IMR-90 (cell line): ENCODE measurements around the gene WBP2. TPM values are rescaled to one million over a fixed set of nuclear protein-coding genes. Genes with fewer than 3 reads are reported as not detected.

Experiments used
- ATAC-seq: fragments of 200-7000 bp; cut with Tn5 transposase; 2 replicates; pipeline ENCODE4 v1.9.1; 2020; ENCODE audit warnings: low read depth, mild to moderate bottlenecking, moderate library complexity
- BruUV-seq: library from RNA; stranded (reverse); fragments of 400-500 nt; replicated peaks from 2 replicates; lab custom pipeline; 2021; lab: Mats Ljungman, UMichigan
- CTCF ChIA-PET: fragments of 300-600 bp; formaldehyde crosslinking; extraction: SDS; loops from one replicate; lab custom pipeline; 2021; ENCODE audit warnings: antibody characterized with exemption; lab: Yijun Ruan, JAX
- POLR2A ChIA-PET: fragments of 300-600 bp; sonication (Branson Sonifier 250); formaldehyde crosslinking; loops from one replicate; lab custom pipeline; 2022; ENCODE audit warnings: antibody characterized with exemption; ENCODE audit not compliant: unreplicated experiment; lab: Charles Lee
- DNase-seq: peaks from one replicate; pipeline ENCODE4 v3.0.0; 2013
- H2AFZ ChIP-seq: replicated peaks from 2 replicates; pipeline ENCODE3; 2013; ENCODE audit warnings: low read length, mild to moderate bottlenecking; ENCODE audit not compliant: poor library complexity
- H2AK5ac ChIP-seq: 2 replicates; pipeline ENCODE4 v1.6.1; 2013; ENCODE audit warnings: low read depth, low read length, inconsistent platforms
- H2AK9ac ChIP-seq: replicated peaks from 2 replicates; pipeline ENCODE3; 2013; ENCODE audit warnings: mild to moderate bottlenecking, low read depth, low read length, moderate library complexity; ENCODE audit not compliant: poor library complexity
- H2BK120ac ChIP-seq: 2 replicates; pipeline ENCODE4 v1.6.1; 2013; ENCODE audit warnings: low read depth, low read length, inconsistent platforms
- H2BK15ac ChIP-seq: 3 replicates; pipeline ENCODE4 v1.6.1; 2013; ENCODE audit warnings: low read depth, low read length, inconsistent platforms
- H2BK20ac ChIP-seq: 2 replicates; pipeline ENCODE4 v1.6.1; 2013; ENCODE audit warnings: low read depth, mild to moderate bottlenecking, inconsistent platforms, low read length, moderate library complexity
- H2BK5ac ChIP-seq: 2 replicates; pipeline ENCODE4 v1.6.1; 2013; ENCODE audit warnings: mild to moderate bottlenecking, low read depth, low read length, inconsistent platforms; ENCODE audit not compliant: poor library complexity, severe bottlenecking
- H3K14ac ChIP-seq: replicated peaks from 2 replicates; pipeline ENCODE4 v1.6.1; 2013; ENCODE audit warnings: low read depth, low read length, inconsistent platforms
- H3K18ac ChIP-seq: 2 replicates; pipeline ENCODE4 v1.6.1; 2013; ENCODE audit warnings: low read depth, low read length, control low read depth
- H3K23ac ChIP-seq: 2 replicates; pipeline ENCODE4 v1.6.1; 2013; ENCODE audit warnings: low read depth, low read length, inconsistent platforms
- H3K27ac ChIP-seq: 2 replicates; pipeline ENCODE4 v1.5.1; 2013; ENCODE audit warnings: mild to moderate bottlenecking, control low read depth, low read length; ENCODE audit not compliant: insufficient read depth
- H3K27me3 ChIP-seq: 2 replicates; pipeline ENCODE4 v1.6.1; 2013; ENCODE audit warnings: low read length; ENCODE audit not compliant: control insufficient read depth, insufficient read depth
- H3K36me3 ChIP-seq: 2 replicates; pipeline ENCODE4 v1.6.1; 2013; ENCODE audit warnings: low read length, mixed read lengths; ENCODE audit not compliant: control insufficient read depth, insufficient read depth
- H3K4ac ChIP-seq: 2 replicates; pipeline ENCODE4 v1.6.1; 2013; ENCODE audit warnings: low read depth, low read length, inconsistent platforms
- H3K4me1 ChIP-seq: 2 replicates; pipeline ENCODE4 v1.6.1; 2013; ENCODE audit warnings: low read length, mixed read lengths; ENCODE audit not compliant: control insufficient read depth, insufficient read depth
- H3K4me2 ChIP-seq: 2 replicates; pipeline ENCODE4 v1.6.1; 2013; ENCODE audit warnings: low read depth, mild to moderate bottlenecking, control low read depth, low read length, moderate library complexity
- H3K4me3 ChIP-seq: 2 replicates; pipeline ENCODE4 v1.5.1; 2013; ENCODE audit warnings: low read depth, mild to moderate bottlenecking, control low read depth, low read length, moderate library complexity; ENCODE audit not compliant: insufficient read depth
- H3K56ac ChIP-seq: 2 replicates; pipeline ENCODE4 v1.6.1; 2013; ENCODE audit warnings: low read length, inconsistent platforms; ENCODE audit not compliant: insufficient read depth; ENCODE audit errors: extremely low read depth
- H3K79me1 ChIP-seq, 2 experiments: 2 replicates each; pipeline ENCODE4 v1.6.1; 2013; ENCODE audit warnings: low read length in 2 of 2, inconsistent platforms in 1 of 2, low read depth in 1 of 2
- H3K9ac ChIP-seq: 2 replicates; pipeline ENCODE4 v1.6.1; 2013; ENCODE audit warnings: low read depth, low read length, control low read depth
- H3K9me1 ChIP-seq: 2 replicates; pipeline ENCODE4 v1.6.1; 2013; ENCODE audit warnings: low read length, inconsistent platforms; ENCODE audit not compliant: insufficient read depth
- H3K9me3 ChIP-seq: 2 replicates; pipeline ENCODE4 v1.6.1; 2013; ENCODE audit warnings: low read length; ENCODE audit not compliant: control insufficient read depth, insufficient read depth
- H4K20me1 ChIP-seq: 2 replicates; pipeline ENCODE4 v1.6.1; 2013; ENCODE audit warnings: low read length, inconsistent platforms; ENCODE audit not compliant: insufficient read depth
- H4K5ac ChIP-seq: 2 replicates; pipeline ENCODE4 v1.6.1; 2013; ENCODE audit warnings: mild to moderate bottlenecking, low read depth, low read length, control low read depth
- H4K8ac ChIP-seq, 2 experiments: 2 replicates each; pipeline ENCODE4 v1.6.1; 2013; ENCODE audit warnings: low read depth in 2 of 2, low read length in 2 of 2, control low read depth in 1 of 2, inconsistent platforms in 1 of 2
- H4K91ac ChIP-seq: 2 replicates; pipeline ENCODE4 v1.6.1; 2013; ENCODE audit warnings: low read depth, low read length, inconsistent platforms; ENCODE audit not compliant: insufficient read depth
- BHLHE40 ChIP-seq: fragments of 150-350 bp; IDR thresholded peaks from 2 replicates; pipeline ENCODE4 v1.6.1; 2016; ENCODE audit warnings: mild to moderate bottlenecking, low read depth, low read length
- CHD1 ChIP-seq: IDR thresholded peaks from 2 replicates; pipeline ENCODE4 v1.6.1; 2012; ENCODE audit warnings: low read depth, low read length, improper control_type of control experiment
- CTCF ChIP-seq: conservative IDR thresholded peaks from 2 replicates; pipeline ENCODE4 v1.5.1; 2012; ENCODE audit warnings: mild to moderate bottlenecking, low read depth, low read length, improper control_type of control experiment
- MAFK ChIP-seq: IDR thresholded peaks from 2 replicates; pipeline ENCODE4 v1.6.1; 2012; ENCODE audit warnings: low read depth, low read length, improper control_type of control experiment
- MAZ ChIP-seq: IDR thresholded peaks from 2 replicates; pipeline ENCODE4 v1.6.1; 2012; ENCODE audit warnings: low read depth, mild to moderate bottlenecking, low read length, improper control_type of control experiment, moderate library complexity, borderline replicate concordance
- MXI1 ChIP-seq: IDR thresholded peaks from 2 replicates; pipeline ENCODE4 v1.6.1; 2012; ENCODE audit warnings: low read depth, mild to moderate bottlenecking, low read length, moderate library complexity, borderline replicate concordance
- NFE2L2 ChIP-seq: fragments of 150-350 bp; IDR thresholded peaks from 2 replicates; pipeline ENCODE4 v1.6.1; 2016; ENCODE audit warnings: low read depth, mild to moderate bottlenecking, low read length
- POLR2A ChIP-seq: IDR thresholded peaks from 2 replicates; pipeline ENCODE4 v1.6.1; 2012; ENCODE audit warnings: mild to moderate bottlenecking, low read depth, low read length
- RAD21 ChIP-seq: IDR thresholded peaks from 2 replicates; pipeline ENCODE4 v1.6.1; 2012; ENCODE audit warnings: low read length, improper control_type of control experiment
- RFX5 ChIP-seq: IDR thresholded peaks from 2 replicates; pipeline ENCODE4 v1.8.0; 2012; ENCODE audit warnings: low read depth, mild to moderate bottlenecking, low read length, moderate library complexity
- SMC3 ChIP-seq: fragments of 150-350 bp; IDR thresholded peaks from 2 replicates; pipeline ENCODE4 v1.6.1; 2016; ENCODE audit warnings: low read depth, mild to moderate bottlenecking, antibody characterized with exemption, low read length, moderate library complexity
- USF2 ChIP-seq: fragments of 150-350 bp; IDR thresholded peaks from 2 replicates; pipeline ENCODE4 v1.6.1; 2017; ENCODE audit warnings: mild to moderate bottlenecking, antibody characterized with exemption, low read length, low read depth
- WGBS, 2 experiments: methylation state at CpG; one replicate each; pipeline versions ENCODE4 v1.1.5 to v1.1.7; 2013; ENCODE audit warnings: missing lambda C conversion rate in 2 of 2; ENCODE audit not compliant: insufficient read length in 1 of 2; ENCODE audit errors: extremely low coverage in 2 of 2; 5-methylcytosine and 5-hydroxymethylcytosine counted together
- dilution Hi-C: fragments of 300-500 bp; cut with HindIII; formaldehyde crosslinking; loops from one replicate; pipeline ENCODE4 v1.14.3; 2018; ENCODE audit warnings: low sequenced_read_pairs; ENCODE audit not compliant: unreplicated experiment
- in situ Hi-C: fragments of 300-500 bp; cut with MboI; formaldehyde crosslinking; loops from 3 replicates; pipeline ENCODE4 v1.14.3; 2019; ENCODE audit warnings: low sequenced_read_pairs, inconsistent platforms, mixed read lengths
- intact Hi-C: fragments of 100-400 bp; cut with micrococcal nuclease; formaldehyde crosslinking; loops from 2 replicates; pipeline ENCODE4 v1.10.0; 2022
- polyA plus RNA-seq, 3 experiments: library from polyadenylated mRNA; depleted of rRNA; stranded (reverse); fragments of >200 nt; gene quantifications; 2 replicates each; pipeline ENCODE4 v1.2.3, GENCODE V29; 2012; ENCODE audit warnings: low replicate concordance in 1 of 3
- total RNA-seq: library from RNA; depleted of rRNA; stranded (reverse); fragments of >200 nt; gene quantifications from 2 replicates; pipeline ENCODE4 v1.2.3, GENCODE V29; 2012
- TF ChIP-seq, protein P1 (sequence below): fragments of 150-350 bp; IDR thresholded peaks from 2 replicates; pipeline ENCODE4 v1.6.1; 2016; ENCODE audit warnings: low read depth, mild to moderate bottlenecking, low read length, moderate library complexity, borderline replicate concordance

The WBP2 gene
- total and polyA plus RNA-seq, 2 of the 4 experiments (the other 2 are of a cell fraction), result 9.0 to 35.5 TPM

DNA sequence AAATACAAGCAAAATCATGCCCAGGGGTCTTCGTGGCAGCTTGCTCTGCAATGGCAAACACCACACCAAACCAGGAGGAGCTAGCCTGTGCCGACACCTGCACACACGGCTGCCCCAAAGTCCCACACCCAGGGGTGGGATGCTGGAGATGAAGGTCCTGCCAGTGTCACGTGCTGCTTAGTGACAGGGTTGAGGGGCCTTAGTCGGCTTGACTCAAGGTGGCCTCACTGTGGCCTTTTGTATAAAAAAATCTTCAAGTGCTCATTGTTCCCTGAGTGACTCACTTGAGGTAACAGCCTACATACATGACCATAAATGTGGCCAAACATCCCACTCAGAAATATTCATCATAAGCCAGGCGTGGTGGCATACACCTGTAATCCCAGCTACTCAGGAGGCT, 34.3 kb upstream of the WBP2 start:
- in situ Hi-C loops (no loop called here), dilution Hi-C loops (no loop called here), intact Hi-C loops (no loop called here)
- Histone ChIP-seq H2AFZ (no peak overlapping the region), H3K14ac (no peak overlapping the region), H2BK5ac (no peak overlapping the region), H3K4me3 (no peak overlapping the region), H2BK20ac (no peak overlapping the region), H3K9ac (no peak overlapping the region), H3K9me3 (no peaks in the 10 kb centered on the region), H4K5ac (no peak overlapping the region), H2BK15ac (no peak overlapping the region), H2BK120ac (no peak overlapping the region), H4K20me1 (peaks cover 4% of the 10 kb centered on the region; the same call in 1 of the 2 replicates), H3K18ac (no peak overlapping the region), H3K56ac (no peak overlapping the region), H3K27me3 (no peaks in the 10 kb centered on the region), H3K4me2 (no peak overlapping the region), H2AK9ac (peak overlapping the region; percentile 37), H3K36me3 (peaks cover 19% of the 10 kb centered on the region), H3K9me1 (peaks cover 8% of the 10 kb centered on the region; the same call in 1 of the 2 replicates), H3K4ac (no peak overlapping the region), H3K23ac (no peak overlapping the region), H3K27ac (no peak overlapping the region), H2AK5ac (no peak overlapping the region), H3K79me1 (peaks cover 4 to 21% of the 10 kb centered on the region in 2 experiments; a peak in 2 of 4 replicates), H4K91ac (no peak overlapping the region), H3K4me1 (no peaks in the 10 kb centered on the region), H4K8ac (no peak overlapping the region)
- ATAC-seq (no peak), DNase-seq (no peak)
- POLR2A ChIA-PET, result interaction anchor here (0.6 kb wide), 2 partner anchors 34 to 1085 kb away, joined by 3 to 6 read pairs; partner anchors contain the start of gene WBP2
- BruUV-seq, result no TSS peak
- TF ChIP-seq MXI1, result no peak
- no peak for TF ChIP-seq BHLHE40
- TF ChIP-seq USF2, result no peak
- no peak for TF ChIP-seq RAD21
- no peak for TF ChIP-seq NFE2L2
- no peak for TF ChIP-seq CHD1
- no peak for TF ChIP-seq RFX5
- no peak for TF ChIP-seq MAZ
- TF ChIP-seq, protein P1, sequence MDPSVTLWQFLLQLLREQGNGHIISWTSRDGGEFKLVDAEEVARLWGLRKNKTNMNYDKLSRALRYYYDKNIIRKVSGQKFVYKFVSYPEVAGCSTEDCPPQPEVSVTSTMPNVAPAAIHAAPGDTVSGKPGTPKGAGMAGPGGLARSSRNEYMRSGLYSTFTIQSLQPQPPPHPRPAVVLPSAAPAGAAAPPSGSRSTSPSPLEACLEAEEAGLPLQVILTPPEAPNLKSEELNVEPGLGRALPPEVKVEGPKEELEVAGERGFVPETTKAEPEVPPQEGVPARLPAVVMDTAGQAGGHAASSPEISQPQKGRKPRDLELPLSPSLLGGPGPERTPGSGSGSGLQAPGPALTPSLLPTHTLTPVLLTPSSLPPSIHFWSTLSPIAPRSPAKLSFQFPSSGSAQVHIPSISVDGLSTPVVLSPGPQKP, result no peak
- no peak for TF ChIP-seq MAFK
- TF ChIP-seq POLR2A, result no peak
- no peak for TF ChIP-seq CTCF
- TF ChIP-seq SMC3, result no peak
- no CpG with 5 or more reads among the region's 6 CpGs for WGBS, 2 experiments
- CTCF ChIA-PET, result interaction anchor here (0.7 kb wide), 1 partner anchor 106 kb away, joined by 7 read pairs; no protein-coding TSS in a partner anchor
